Fibroblast of skin of abdomen (primary cell): ENCODE data around the gene KCNK16. TPM values are rescaled to one million over a fixed set of nuclear protein-coding genes. Genes with fewer than 3 reads are reported as not detected.

Source experiments
- DNase-seq: peaks from one replicate; pipeline ENCODE4 v3.0.0-alpha.2; 2013
- polyA plus RNA-seq, 2 experiments: library from polyadenylated mRNA; unstranded; fragments of 120-200 nt; gene quantifications; one replicate each; pipeline ENCODE4 v1.2.1, GENCODE V29; 2013; ENCODE audit not compliant: insufficient read length in 2 of 2

KCNK16 gene
- polyA plus RNA-seq (2013, experiment 1 of 2; ENCODE audit: insufficient read length): not detected
- not detected for polyA plus RNA-seq (2013, experiment 2 of 2; ENCODE audit: insufficient read length)

- DNase-seq: no peak
Measured at GRCh38 chr6:39322306-39322850, at the start of gene KCNK16. TSS of gene KCNK16 (minus strand) at chr6:39322702. CDS start at chr6:39322540, 162 bp downstream.

- DNase-seq: no peak
Measured at GRCh38 chr6:39370390-39370789, 47.9 kb upstream of the KCNK16 start.

GRCh38 chr6:39369987-39370386 lies 47.5 kb upstream of the KCNK16 start:
- no peak for DNase-seq

- DNase-seq: no peak
Measured at GRCh38 chr6:39367700-39368099, 45.2 kb upstream of the KCNK16 start.

GRCh38 chr6:39366931-39367618 lies 44.6 kb upstream of the KCNK16 start:
- DNase-seq: no peak

- peak; percentile 76 for DNase-seq
Measured at GRCh38 chr6:39365281-39366074, 43.0 kb upstream of the KCNK16 start.

GRCh38 chr6:39363280-39363679 lies 40.8 kb upstream of the KCNK16 start:
- DNase-seq: no peak

- DNase-seq: peak; percentile 43
Measured at GRCh38 chr6:39362487-39362865, 40.0 kb upstream of the KCNK16 start.

- peak; percentile 65 for DNase-seq
Measured at GRCh38 chr6:39361657-39362486, 39.4 kb upstream of the KCNK16 start.

- no peak for DNase-seq
Measured at GRCh38 chr6:39360378-39360777, 37.9 kb upstream of the KCNK16 start.

GRCh38 chr6:39357998-39358686 lies 35.6 kb upstream of the KCNK16 start:
- DNase-seq: peak; percentile 67

- no peak for DNase-seq
Measured at GRCh38 chr6:39353698-39354315, 31.3 kb upstream of the KCNK16 start.

- no peak for DNase-seq
Measured at GRCh38 chr6:39350723-39351505, 28.4 kb upstream of the KCNK16 start.

- no peak for DNase-seq
Measured at GRCh38 chr6:39348740-39349139, 26.2 kb upstream of the KCNK16 start.

GRCh38 chr6:39347906-39348585 lies 25.5 kb upstream of the KCNK16 start:
- peak; percentile 50 for DNase-seq

- no peak for DNase-seq
Measured at GRCh38 chr6:39347206-39347605, 24.7 kb upstream of the KCNK16 start.

- DNase-seq: no peak
Measured at GRCh38 chr6:39344821-39345280, 22.3 kb upstream of the KCNK16 start.

- DNase-seq: no peak
Measured at GRCh38 chr6:39343396-39343870, 20.9 kb upstream of the KCNK16 start.

- DNase-seq: no peak
Measured at GRCh38 chr6:39342692-39343395, 20.3 kb upstream of the KCNK16 start.
